Epidermal melanocyte (primary cell): ENCODE results near the gene USPL1.
A peak's percentile ranks its signal among the peaks of the same experiment; 100 is the strongest.

Experiments used
- DNase-seq: peaks from one replicate; pipeline ENCODE4 v3.0.0; 2011; ENCODE audit warnings: low spot score; ENCODE audit not compliant: insufficient read length

Gene USPL1

GRCh38 chr13:30656178-30656577, 38.5 kb downstream of the USPL1 start:
- no peak for DNase-seq

DNA sequence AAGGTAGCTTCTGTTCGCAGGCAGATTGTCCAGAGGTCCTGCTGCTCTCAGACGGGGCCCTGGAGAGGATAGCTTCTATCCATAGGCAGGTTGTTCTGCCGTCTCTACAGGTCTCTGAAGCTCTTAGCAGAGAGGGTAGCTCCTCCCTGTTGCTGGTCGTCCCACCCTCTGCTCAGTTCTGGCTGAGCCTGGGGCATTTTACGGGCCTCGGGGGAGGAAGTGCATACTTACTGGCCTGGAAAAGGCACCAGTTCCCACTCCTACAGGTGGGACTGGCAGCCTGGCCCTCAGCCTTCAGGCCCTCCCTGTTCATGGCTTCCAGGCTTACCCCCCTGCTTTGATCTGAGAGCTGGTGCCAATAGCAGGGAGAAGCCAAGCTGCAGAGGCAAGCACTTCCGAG, 42.3 kb downstream of the USPL1 start:
- DNase-seq = no peak

DNA sequence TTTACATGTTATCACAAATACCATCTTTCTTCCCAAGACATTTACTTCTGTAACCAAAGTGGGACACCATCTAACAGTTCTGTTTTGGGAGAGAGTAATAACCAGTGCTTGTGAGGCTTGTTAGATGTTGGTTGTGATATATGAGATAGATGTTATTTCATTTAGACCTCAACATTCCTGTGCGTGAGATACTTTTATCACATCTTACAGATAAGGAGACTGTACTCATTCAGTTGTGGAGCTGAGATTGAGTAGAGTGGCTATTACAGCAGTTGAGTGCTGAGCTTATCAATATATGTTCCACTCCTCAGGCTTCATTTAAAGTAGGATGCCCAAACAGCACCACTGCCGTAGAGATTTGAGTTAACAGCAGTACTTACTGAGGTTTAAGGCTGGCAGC, 43.1 kb downstream of the USPL1 start:
- no peak for DNase-seq

DNA sequence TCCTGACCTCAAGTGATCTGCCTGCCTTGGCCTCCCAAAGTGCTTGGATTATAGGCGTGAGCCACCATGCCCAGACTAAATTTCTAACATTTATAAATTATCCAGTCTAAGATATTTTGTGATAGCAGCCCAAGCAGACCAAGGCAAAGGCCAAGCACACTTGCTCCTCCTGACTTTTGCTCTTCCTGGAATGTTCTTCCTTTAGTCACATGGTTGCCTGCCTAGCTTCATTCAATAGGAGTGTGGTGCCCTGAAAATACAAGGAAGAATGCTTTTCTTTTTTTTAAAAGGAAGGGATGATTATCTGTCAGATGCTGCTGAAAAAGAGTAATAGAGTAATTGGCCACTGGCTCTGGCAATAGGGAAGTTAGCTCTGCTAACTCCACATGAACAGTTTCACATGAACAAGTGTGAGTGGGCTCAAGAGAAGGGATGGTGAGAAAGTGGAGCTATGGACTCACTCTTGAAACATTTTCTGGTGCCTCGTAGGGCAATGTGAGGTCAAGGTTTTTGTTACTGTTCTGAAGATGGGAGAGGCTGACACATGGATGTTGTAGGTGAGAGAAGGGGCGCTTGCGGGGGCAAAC, 47.1 kb downstream of the USPL1 start:
- DNase-seq = no peak

GRCh38 chr13:30665638-30666037, 47.9 kb downstream of the USPL1 start:
- no peak for DNase-seq

DNA sequence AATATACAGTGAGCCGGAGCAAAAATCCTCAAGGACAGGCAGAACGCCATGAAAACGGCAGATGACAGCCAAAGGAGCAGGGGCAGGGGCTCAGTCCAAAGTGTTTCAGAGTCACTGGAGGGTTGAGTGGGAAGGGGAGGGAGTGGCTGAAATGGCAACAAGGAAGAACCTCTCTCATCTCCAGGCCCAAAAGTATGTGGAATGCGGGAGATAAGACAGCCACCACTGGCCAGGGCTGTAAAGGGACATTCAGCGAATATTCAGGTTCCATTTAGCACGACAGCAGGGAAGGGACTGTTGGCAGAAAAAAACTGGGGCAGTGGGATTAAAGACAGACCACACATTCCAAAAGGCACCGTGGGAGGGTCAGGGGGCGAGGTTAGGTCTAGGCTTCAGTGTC, 48.4 kb downstream of the USPL1 start:
- DNase-seq = no peak

DNA sequence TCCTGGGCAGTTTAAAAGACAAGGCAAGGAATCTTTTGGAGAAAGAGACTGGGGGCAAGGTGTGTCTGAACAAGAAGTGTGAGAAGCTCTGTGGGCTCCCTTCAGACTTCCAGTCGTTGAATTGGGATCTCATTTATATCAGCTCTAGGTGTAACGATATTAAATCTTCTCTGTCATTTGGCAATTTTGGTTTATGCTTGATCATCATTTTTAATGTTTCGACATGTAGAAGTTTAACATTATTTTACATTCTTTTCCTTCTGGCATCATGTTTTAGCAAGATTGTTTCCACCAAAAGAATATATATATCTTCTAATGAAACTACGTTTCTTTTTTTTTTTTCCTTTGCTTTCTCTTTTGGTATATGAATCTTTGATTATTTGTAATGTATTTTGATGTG, 49.3 kb downstream of the USPL1 start:
- DNase-seq = no peak

DNA sequence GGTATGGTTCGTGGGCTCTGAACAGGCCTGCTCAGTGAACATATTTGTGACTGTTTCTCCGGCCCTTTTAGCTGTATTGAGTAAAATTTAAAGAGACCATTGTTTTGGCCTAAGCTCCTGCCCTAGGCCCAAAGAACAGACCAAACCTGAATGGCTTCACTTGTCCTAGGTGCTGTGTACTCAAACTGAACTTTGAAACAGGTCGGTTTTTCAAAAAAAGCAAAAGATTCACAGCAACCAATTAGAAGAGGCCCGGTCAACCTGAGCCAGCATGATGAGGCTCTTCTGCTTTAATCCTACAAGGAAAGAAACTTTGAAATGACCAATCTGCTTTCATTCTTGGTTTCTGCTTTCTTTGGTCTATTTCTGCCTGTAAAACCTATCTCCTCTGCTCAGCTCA, 50.6 kb downstream of the USPL1 start:
- no peak for DNase-seq

GRCh38 chr13:30671271-30671815, 53.6 kb downstream of the USPL1 start:
- no peak for DNase-seq

DNA sequence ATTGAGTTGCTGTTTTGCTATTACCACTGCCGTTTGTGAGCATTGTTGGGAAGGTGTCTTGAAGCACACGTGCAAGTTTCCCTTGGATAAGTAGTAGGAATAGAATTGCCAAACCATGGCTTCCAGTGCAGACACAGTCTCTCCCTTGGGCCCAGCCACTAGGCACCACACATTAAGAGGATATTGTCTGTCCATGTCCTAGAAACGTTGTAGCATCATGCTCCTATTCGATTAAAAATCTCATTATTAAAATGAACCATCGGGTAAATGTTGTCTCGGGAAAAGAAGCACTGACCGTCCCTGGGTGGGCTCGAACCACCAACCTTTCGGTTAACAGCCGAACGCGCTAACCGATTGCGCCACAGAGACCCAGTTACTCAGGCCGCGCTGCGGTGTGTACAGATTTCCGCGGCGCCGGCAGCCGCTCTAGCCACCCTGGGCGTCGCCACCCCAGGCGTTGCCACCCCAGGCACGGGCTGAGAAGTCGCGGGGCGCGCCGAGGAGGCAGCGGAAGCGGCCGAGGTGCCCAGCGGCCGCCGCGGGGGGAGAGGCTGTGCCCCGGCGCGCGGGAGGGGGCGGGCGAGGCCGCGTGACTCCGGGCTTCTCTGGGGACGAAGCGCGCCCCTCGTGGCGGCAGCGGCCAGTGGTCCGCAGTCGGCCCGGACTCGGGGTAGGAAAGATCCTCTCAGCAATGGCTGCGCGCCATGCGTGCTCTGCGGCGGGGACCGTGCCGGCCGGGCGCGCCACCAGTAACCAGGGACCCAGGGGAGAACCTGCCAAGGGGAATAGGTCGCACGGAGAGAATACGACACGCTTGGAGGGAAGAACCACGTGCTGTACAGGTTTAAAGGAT, 56.2 kb downstream of the USPL1 start:
- peak; percentile 64 for DNase-seq

- DNase-seq = no peak
Measured at GRCh38 chr13:30675717-30676116, 58.0 kb downstream of the USPL1 start.

- DNase-seq = no peak
Measured at GRCh38 chr13:30676672-30677071, 59.0 kb downstream of the USPL1 start.

GRCh38 chr13:30679483-30680330, 62.0 kb downstream of the USPL1 start:
- DNase-seq = no peak

- no peak for DNase-seq
Measured at GRCh38 chr13:30681843-30682242, 64.1 kb downstream of the USPL1 start.

- DNase-seq = no peak
Measured at GRCh38 chr13:30685320-30685859, 67.7 kb downstream of the USPL1 start.

GRCh38 chr13:30685987-30686386, 68.3 kb downstream of the USPL1 start:
- DNase-seq = no peak

DNA sequence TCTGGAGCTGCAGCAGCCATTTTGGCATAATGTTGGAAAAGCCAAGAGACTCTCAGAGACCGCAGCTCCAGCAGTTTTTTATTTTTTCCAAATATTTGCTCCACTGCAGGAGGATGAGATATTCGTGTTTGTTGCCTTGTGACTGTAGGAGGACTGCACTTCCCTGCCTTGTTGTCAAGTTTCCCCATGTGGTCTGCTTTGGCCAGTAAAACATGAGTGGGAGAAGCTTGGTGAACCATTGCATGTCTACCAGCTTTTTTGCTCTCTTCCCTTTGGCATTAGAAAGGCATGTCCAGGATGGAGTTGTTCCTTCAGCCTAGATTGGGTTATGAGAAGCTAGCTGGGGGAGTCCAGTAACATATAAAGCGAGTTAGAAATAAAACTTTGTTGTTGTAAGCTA, 69.9 kb downstream of the USPL1 start:
- DNase-seq = no peak

GRCh38 chr13:30689752-30690151, 72.0 kb downstream of the USPL1 start:
- no peak for DNase-seq

DNA sequence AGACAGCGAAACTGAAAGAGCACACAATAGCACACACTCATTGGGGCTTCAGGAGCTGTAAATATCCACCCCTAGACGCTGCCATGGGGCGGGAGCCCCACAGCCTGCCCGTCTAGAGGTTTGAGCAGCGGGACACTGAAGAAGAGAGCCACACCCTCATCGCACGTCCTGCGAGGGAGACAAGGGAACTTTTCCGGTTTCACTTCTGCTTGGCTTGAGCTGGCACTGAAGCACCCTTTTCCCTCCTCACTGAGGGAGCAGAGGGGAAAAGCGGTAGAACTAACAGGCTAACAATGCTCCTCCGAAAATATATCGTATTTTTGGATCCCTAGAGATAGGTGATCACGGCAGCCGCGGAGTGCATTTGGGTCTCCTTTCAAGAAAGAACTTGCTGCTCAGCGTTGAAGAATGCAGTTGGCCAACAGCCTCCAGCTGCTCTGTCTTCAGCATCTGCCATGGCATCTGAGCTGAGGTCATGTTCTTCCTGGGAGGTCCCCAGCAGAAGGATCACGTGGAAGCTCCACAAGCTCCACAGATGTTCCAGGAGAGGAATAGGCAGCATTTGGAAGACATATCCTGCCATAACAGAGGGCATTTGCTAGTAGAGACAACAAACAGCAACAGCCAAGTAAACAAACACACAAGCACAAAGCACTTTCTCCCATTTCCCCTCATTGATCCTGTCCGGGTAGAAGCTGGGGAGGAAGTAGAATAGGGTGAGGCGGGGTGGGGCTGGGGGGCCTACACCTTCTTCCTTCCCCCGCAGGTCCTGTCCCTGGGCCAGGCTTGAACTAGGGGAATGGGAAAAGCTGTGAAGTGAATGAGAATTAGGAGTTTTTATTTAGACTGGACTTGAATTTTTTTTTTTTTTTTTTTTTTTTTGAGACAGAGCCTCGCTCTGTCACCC, 72.8 kb downstream of the USPL1 start:
- DNase-seq = peak; percentile 36

- no peak for DNase-seq
Measured at GRCh38 chr13:30692113-30692512, 74.4 kb downstream of the USPL1 start.
